ENCODE results near the gene OGFOD2. TPM values are rescaled to one million over a fixed set of nuclear protein-coding genes. Genes with fewer than 3 reads are reported as not detected.
"Not testable (repeated sequence)": the region's sequence is repeated elsewhere in the genome, so short reads cannot be mapped to it uniquely, and the experiment has no call there.

OGFOD2 gene
- total RNA-seq, 1 experiment from 2014 or later, result 21.6 TPM

DNA sequence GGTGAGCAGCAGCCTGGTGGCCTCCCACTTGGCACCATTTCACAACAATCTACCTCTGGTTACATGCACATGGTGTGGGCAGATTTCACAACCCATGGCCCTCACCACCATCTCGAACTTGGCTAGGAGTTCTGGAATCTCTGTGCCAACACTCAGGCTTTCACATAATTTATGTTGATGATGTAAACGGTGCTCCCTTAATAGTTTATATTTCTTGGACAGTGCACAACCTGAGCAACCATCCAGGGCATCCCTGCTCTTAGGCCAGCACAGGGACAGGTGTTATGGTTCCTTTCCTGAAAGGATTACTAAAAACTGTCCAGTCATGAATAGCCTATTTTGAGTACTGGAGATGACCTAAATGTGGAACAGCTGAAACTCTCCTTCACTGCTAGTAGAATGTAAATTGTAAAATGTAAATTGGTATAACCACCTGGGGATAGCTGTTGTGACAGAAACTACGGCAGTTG, 37.4 kb upstream of the OGFOD2 start:
- Mint-ChIP-seq H3K4me3 (ENCODE audit: unreplicated experiment) (no peak overlapping the region), H3K4me1 (ENCODE audit: low read depth, unreplicated experiment) (no peaks in the 10 kb centered on the region), H3K9me3 (ENCODE audit: unreplicated experiment) (no peaks in the 10 kb centered on the region), H3K27me3 (ENCODE audit: insufficient read depth, unreplicated experiment) (no peaks in the 10 kb centered on the region), H3K36me3 (ENCODE audit: insufficient read depth, unreplicated experiment) (peaks cover 6% of the 10 kb centered on the region), H3K27ac (ENCODE audit: unreplicated experiment) (no peak overlapping the region)
- ChIA-PET CTCF (no interaction called here), POLR2A (no interaction called here)
- H3K4me1 ChIP-seq, result no peaks in the 10 kb centered on the region
- H3K36me3 ChIP-seq (ENCODE audit: control insufficient read depth, insufficient read depth, low read length), result no peaks in the 10 kb centered on the region
- H3K27me3 ChIP-seq (replicated peaks; ENCODE audit: control insufficient read depth, insufficient read depth, low read length), result no peaks in the 10 kb centered on the region
- no TSS peak for BruUV-seq (replicated peaks)
- intact Hi-C loops (cut with micrococcal nuclease; ENCODE audit: unreplicated experiment), result no loop called here
- no peak overlapping the region for H3K4me3 ChIP-seq (ENCODE audit: low read depth, low read length)
- no peaks in the 10 kb centered on the region for H3K9me3 ChIP-seq
- TF ChIP-seq, protein P1, sequence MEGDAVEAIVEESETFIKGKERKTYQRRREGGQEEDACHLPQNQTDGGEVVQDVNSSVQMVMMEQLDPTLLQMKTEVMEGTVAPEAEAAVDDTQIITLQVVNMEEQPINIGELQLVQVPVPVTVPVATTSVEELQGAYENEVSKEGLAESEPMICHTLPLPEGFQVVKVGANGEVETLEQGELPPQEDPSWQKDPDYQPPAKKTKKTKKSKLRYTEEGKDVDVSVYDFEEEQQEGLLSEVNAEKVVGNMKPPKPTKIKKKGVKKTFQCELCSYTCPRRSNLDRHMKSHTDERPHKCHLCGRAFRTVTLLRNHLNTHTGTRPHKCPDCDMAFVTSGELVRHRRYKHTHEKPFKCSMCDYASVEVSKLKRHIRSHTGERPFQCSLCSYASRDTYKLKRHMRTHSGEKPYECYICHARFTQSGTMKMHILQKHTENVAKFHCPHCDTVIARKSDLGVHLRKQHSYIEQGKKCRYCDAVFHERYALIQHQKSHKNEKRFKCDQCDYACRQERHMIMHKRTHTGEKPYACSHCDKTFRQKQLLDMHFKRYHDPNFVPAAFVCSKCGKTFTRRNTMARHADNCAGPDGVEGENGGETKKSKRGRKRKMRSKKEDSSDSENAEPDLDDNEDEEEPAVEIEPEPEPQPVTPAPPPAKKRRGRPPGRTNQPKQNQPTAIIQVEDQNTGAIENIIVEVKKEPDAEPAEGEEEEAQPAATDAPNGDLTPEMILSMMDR (IDR thresholded peaks at IDR 0.05; ENCODE audit: insufficient read depth in 1 of 2, low read depth in 1 of 2, low read length in 1 of 2, severe bottlenecking in 1 of 2, unreplicated experiment in 1 of 2), result no peak
- no peak for DNase-seq

DNA sequence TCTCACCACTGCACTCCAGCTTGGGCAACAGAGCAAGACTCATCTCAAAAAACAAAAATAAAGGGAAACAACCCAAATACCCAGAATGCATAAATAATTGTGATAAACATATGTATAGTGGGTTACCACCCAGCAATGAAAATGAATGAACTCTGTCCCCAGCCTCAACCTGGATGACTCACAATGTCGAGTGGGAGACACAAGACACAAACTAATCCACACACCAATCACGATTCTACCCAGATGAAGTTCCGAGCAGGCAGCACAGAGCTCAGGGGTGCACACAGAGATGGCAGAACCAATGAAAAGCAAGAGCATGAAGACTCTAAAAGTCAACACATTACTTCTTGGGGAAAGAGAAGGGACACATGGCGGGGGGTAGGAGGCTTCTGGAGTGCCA, 35.9 kb upstream of the OGFOD2 start:
- H3K36me3 ChIP-seq (ENCODE audit: control insufficient read depth, insufficient read depth, low read length), result no peaks in the 10 kb centered on the region
- BruUV-seq (replicated peaks), result no TSS peak
- H3K4me3 Mint-ChIP-seq (ENCODE audit: unreplicated experiment), result no peak overlapping the region
- no peak overlapping the region for H3K4me3 ChIP-seq (ENCODE audit: low read depth, low read length)
- H3K27me3 ChIP-seq (replicated peaks; ENCODE audit: control insufficient read depth, insufficient read depth, low read length), result no peaks in the 10 kb centered on the region
- no peaks in the 10 kb centered on the region for H3K4me1 ChIP-seq
- H3K27ac Mint-ChIP-seq (ENCODE audit: unreplicated experiment), result no peak overlapping the region
- TF ChIP-seq, protein P1 (IDR thresholded peaks at IDR 0.05; ENCODE audit: insufficient read depth in 1 of 2, low read depth in 1 of 2, low read length in 1 of 2, severe bottlenecking in 1 of 2, unreplicated experiment in 1 of 2), result no peak
- intact Hi-C loops (cut with micrococcal nuclease; ENCODE audit: unreplicated experiment), result no loop called here
- peaks cover 6% of the 10 kb centered on the region for H3K36me3 Mint-ChIP-seq (ENCODE audit: insufficient read depth, unreplicated experiment)
- no peaks in the 10 kb centered on the region for H3K27me3 Mint-ChIP-seq (ENCODE audit: insufficient read depth, unreplicated experiment)
- DNase-seq, result no peak
- H3K9me3 ChIP-seq, result no peaks in the 10 kb centered on the region
- POLR2A ChIA-PET, result no interaction called here
- no peaks in the 10 kb centered on the region for H3K9me3 Mint-ChIP-seq (ENCODE audit: unreplicated experiment)
- CTCF ChIA-PET, result no interaction called here
- no peaks in the 10 kb centered on the region for H3K4me1 Mint-ChIP-seq (ENCODE audit: low read depth, unreplicated experiment)

GRCh38 chr12:122941351-122941750, 33.7 kb upstream of the OGFOD2 start:
- H3K9me3 ChIP-seq; H3K27ac Mint-ChIP-seq (ENCODE audit: unreplicated experiment); H3K27me3 Mint-ChIP-seq (ENCODE audit: insufficient read depth, unreplicated experiment); intact Hi-C loops (cut with micrococcal nuclease; ENCODE audit: unreplicated experiment); H3K27me3 ChIP-seq (replicated peaks; ENCODE audit: control insufficient read depth, insufficient read depth, low read length); POLR2A ChIA-PET; H3K9me3 Mint-ChIP-seq (ENCODE audit: unreplicated experiment); H3K36me3 ChIP-seq (ENCODE audit: control insufficient read depth, insufficient read depth, low read length); H3K36me3 Mint-ChIP-seq (ENCODE audit: insufficient read depth, unreplicated experiment); H3K4me1 Mint-ChIP-seq (ENCODE audit: low read depth, unreplicated experiment); DNase-seq; H3K4me3 Mint-ChIP-seq (ENCODE audit: unreplicated experiment); BruUV-seq (replicated peaks); H3K4me3 ChIP-seq (ENCODE audit: low read depth, low read length); H3K4me1 ChIP-seq: not testable (repeated sequence)
- CTCF ChIA-PET, result interaction anchor here (0.6 kb wide), 1 partner anchor 36 kb away, joined by 3 read pairs; no protein-coding TSS in a partner anchor

DNA sequence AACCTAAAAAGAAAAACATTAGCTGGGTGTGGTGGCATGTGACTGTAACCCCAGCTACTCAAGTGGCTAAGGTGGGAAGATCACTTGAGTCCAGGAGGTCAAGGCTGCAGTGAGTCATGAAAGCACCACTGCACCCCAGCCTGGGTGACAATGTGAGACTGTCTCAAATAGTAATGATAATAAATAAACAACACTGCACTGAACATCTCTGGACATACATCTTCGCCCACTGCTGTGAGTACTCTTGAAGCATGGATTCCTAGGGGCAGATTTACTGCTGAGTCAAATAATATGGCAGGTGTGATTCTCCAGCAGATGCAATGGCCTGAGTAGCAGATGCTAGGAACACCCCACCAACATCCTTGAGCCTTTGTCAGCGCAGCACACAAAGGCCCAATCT, 32.4 kb upstream of the OGFOD2 start:
- H3K4me3 Mint-ChIP-seq (ENCODE audit: unreplicated experiment), result no peak overlapping the region
- POLR2A ChIA-PET, result interaction anchor here (0.5 kb wide), 1 partner anchor 738 kb away, joined by 3 read pairs; no protein-coding TSS in a partner anchor
- H3K27me3 Mint-ChIP-seq (ENCODE audit: insufficient read depth, unreplicated experiment), result no peaks in the 10 kb centered on the region
- no peak overlapping the region for H3K27ac Mint-ChIP-seq (ENCODE audit: unreplicated experiment)
- BruUV-seq (replicated peaks), result no TSS peak
- intact Hi-C loops (cut with micrococcal nuclease; ENCODE audit: unreplicated experiment), result no loop called here
- no peaks in the 10 kb centered on the region for H3K9me3 ChIP-seq
- no peaks in the 10 kb centered on the region for H3K27me3 ChIP-seq (replicated peaks; ENCODE audit: control insufficient read depth, insufficient read depth, low read length)
- no peak overlapping the region for H3K4me3 ChIP-seq (ENCODE audit: low read depth, low read length)
- H3K36me3 ChIP-seq (ENCODE audit: control insufficient read depth, insufficient read depth, low read length), result no peaks in the 10 kb centered on the region; the same call in 1 of the 2 replicates
- TF ChIP-seq, protein P1 (IDR thresholded peaks at IDR 0.05; ENCODE audit: insufficient read depth in 1 of 2, low read depth in 1 of 2, low read length in 1 of 2, severe bottlenecking in 1 of 2, unreplicated experiment in 1 of 2), result no peak
- peaks cover 5% of the 10 kb centered on the region for H3K4me1 Mint-ChIP-seq (ENCODE audit: low read depth, unreplicated experiment)
- CTCF ChIA-PET, result no interaction called here
- no peaks in the 10 kb centered on the region for H3K9me3 Mint-ChIP-seq (ENCODE audit: unreplicated experiment)
- peaks cover 3% of the 10 kb centered on the region; the same call in 1 of the 2 replicates for H3K4me1 ChIP-seq
- no peak for DNase-seq
- H3K36me3 Mint-ChIP-seq (ENCODE audit: insufficient read depth, unreplicated experiment), result peaks cover 6% of the 10 kb centered on the region

Measured in Caco-2 (cell line).